GM12872 (cell line): ENCODE data around the gene STPG1.

Experiments
- TF ChIP-seq, protein P1 (sequence below): IDR thresholded peaks from 3 replicates; pipeline ENCODE4 v1.5.1; 2011; ENCODE audit warnings: low read depth, mild to moderate bottlenecking, low read length, moderate library complexity; ENCODE audit not compliant: insufficient read depth

Gene STPG1

GRCh38 chr1:24345334-24345733 is 68.2 kb downstream of the STPG1 start:
- TF ChIP-seq, protein P1, sequence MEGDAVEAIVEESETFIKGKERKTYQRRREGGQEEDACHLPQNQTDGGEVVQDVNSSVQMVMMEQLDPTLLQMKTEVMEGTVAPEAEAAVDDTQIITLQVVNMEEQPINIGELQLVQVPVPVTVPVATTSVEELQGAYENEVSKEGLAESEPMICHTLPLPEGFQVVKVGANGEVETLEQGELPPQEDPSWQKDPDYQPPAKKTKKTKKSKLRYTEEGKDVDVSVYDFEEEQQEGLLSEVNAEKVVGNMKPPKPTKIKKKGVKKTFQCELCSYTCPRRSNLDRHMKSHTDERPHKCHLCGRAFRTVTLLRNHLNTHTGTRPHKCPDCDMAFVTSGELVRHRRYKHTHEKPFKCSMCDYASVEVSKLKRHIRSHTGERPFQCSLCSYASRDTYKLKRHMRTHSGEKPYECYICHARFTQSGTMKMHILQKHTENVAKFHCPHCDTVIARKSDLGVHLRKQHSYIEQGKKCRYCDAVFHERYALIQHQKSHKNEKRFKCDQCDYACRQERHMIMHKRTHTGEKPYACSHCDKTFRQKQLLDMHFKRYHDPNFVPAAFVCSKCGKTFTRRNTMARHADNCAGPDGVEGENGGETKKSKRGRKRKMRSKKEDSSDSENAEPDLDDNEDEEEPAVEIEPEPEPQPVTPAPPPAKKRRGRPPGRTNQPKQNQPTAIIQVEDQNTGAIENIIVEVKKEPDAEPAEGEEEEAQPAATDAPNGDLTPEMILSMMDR, result no peak

GRCh38 chr1:24344090-24344742 is 69.4 kb downstream of the STPG1 start:
- TF ChIP-seq, protein P1, result no peak

DNA sequence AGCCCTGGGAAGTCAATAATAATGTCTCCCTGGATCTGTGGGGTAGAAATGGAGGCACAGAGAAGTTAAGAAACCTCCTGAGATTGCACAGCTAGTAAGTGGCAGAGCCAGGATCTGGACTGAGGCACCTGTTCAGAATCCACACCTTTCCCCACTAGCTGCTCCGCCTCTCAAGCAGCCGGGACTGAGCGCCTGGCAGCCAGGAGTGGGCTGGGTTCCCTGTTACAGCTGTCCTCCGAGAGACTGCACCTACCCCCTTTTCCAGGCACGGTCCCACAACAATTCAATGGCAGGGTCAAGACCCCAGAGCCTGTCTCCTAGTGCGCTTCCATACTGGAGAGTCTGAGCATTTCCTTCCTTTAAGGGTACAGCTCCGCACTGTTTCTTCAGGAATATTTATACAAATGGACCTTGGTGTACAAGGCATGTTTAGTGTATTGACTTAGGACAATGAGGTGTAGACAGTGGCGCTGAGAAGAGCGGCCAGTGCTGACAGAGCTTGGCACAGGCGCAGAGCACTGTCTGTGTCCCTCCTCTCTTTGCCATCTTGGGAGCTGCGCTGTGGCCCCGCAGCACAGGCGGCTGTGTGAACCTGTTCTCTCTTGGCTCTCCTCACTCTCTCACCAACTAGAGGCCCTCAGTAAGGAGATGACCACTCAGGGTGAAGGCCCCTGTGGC is 70.0 kb downstream of the STPG1 start:
- TF ChIP-seq, protein P1, result no peak

DNA sequence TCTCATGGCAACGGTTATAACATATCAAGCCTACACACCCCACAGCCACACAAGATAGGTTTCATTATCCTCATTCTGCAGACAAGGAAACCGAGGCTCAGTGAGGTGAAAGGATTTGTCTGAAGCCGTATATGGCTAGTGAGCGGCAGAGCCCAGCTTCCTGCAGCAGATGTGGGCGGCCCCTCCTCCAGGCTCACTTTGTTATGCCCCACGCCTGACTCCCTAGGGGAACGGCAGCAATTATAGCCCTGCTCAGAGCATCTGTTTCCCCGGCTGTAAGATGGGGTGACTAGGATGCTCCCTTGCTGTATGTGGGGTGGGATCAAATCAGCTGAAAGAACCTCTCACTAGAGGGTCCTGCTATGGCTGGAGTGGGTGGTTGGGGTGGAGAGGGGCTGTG is 72.3 kb downstream of the STPG1 start:
- TF ChIP-seq, protein P1, result no peak

- TF ChIP-seq, protein P1, result no peak
Observed at GRCh38 chr1:24340770-24341169, 72.8 kb downstream of the STPG1 start.

DNA sequence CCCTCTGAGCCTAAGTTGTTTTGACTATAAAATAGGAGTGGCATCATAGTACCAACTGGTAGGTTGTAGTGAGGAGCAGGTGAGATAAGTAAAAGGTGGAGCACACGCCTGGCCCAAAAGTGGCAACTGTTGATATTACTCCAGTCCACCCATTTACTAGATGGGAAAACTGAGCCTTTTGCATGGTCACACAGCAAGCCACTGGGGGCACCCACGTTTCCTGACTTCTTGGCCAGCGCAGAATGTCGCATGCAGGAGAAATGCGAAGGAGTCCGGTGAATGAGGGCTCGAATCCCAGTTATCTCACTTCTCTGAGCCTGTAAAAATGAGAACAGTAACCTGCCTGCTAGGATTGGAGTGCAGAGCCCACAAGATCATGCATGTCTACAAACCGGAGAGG is 73.6 kb downstream of the STPG1 start:
- TF ChIP-seq, protein P1, result no peak

GRCh38 chr1:24338447-24338846 is 75.1 kb downstream of the STPG1 start:
- TF ChIP-seq, protein P1, result no peak
